ENCODE data around the gene UNC13D. TPM values are rescaled to one million over a fixed set of nuclear protein-coding genes. Genes with fewer than 3 reads are reported as not detected.
"Not testable (repeated sequence)": the region's sequence is repeated elsewhere in the genome, so short reads cannot be mapped to it uniquely, and the experiment has no call there.

The UNC13D gene
- total RNA-seq, 2 donors from 2014 or later, result 25.9 to 35.0 TPM

- Histone ChIP-seq H3K4me3 (no peak overlapping the region), H3K36me3 (no peaks in the 10 kb centered on the region), H3K27ac (no peak overlapping the region), H3K9me3 (no peaks in the 10 kb centered on the region), H3K27me3 (no peaks in the 10 kb centered on the region), H3K9ac (ENCODE audit: low read depth in 2 of 2, low read length in 2 of 2) (no peak overlapping the region), H3K4me1 (peaks cover 8% of the 10 kb centered on the region)
- intact Hi-C loops (cut with DNase I), result no loop called here
- no peak for TF ChIP-seq CTCF (IDR thresholded peaks at IDR 0.05)
- no peak for DNase-seq
Observed at GRCh38 chr17:75891022-75891604, 46.9 kb upstream of the UNC13D start.

DNA sequence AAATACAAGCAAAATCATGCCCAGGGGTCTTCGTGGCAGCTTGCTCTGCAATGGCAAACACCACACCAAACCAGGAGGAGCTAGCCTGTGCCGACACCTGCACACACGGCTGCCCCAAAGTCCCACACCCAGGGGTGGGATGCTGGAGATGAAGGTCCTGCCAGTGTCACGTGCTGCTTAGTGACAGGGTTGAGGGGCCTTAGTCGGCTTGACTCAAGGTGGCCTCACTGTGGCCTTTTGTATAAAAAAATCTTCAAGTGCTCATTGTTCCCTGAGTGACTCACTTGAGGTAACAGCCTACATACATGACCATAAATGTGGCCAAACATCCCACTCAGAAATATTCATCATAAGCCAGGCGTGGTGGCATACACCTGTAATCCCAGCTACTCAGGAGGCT, 45.2 kb upstream of the UNC13D start:
- Histone ChIP-seq H3K4me3 (no peak overlapping the region), H3K27ac (no peak overlapping the region), H3K36me3 (no peaks in the 10 kb centered on the region), H3K9ac (ENCODE audit: low read depth in 2 of 2, low read length in 2 of 2) (no peak overlapping the region), H3K9me3 (no peaks in the 10 kb centered on the region), H3K27me3 (no peaks in the 10 kb centered on the region), H3K4me1 (no peaks in the 10 kb centered on the region)
- no peak for DNase-seq
- TF ChIP-seq CTCF (IDR thresholded peaks at IDR 0.05), result no peak
- intact Hi-C loops (cut with DNase I), result no loop called here

GRCh38 chr17:75888484-75888883, 44.3 kb upstream of the UNC13D start:
- H3K4me3 ChIP-seq, result no peak overlapping the region
- H3K9me3 ChIP-seq, result no peaks in the 10 kb centered on the region
- TF ChIP-seq CTCF (IDR thresholded peaks at IDR 0.05), result no peak
- no peak for DNase-seq
- no peaks in the 10 kb centered on the region for H3K36me3 ChIP-seq
- H3K4me1 ChIP-seq, result no peaks in the 10 kb centered on the region
- intact Hi-C loops (cut with DNase I), result no loop called here
- no peak overlapping the region for H3K27ac ChIP-seq
- no peaks in the 10 kb centered on the region for H3K27me3 ChIP-seq
- no peak overlapping the region for H3K9ac ChIP-seq (ENCODE audit: low read depth in 2 of 2, low read length in 2 of 2)

- H3K27ac ChIP-seq; intact Hi-C loops (cut with DNase I); H3K27me3 ChIP-seq; H3K9me3 ChIP-seq; H3K4me1 ChIP-seq; DNase-seq; H3K9ac ChIP-seq (ENCODE audit: low read depth in 2 of 2, low read length in 2 of 2); H3K4me3 ChIP-seq; H3K36me3 ChIP-seq: not testable (repeated sequence)
Observed at GRCh38 chr17:75885860-75886259, 41.7 kb upstream of the UNC13D start.

GRCh38 chr17:75885431-75885830, 41.2 kb upstream of the UNC13D start:
- no peak for TF ChIP-seq CTCF (IDR thresholded peaks at IDR 0.05)
- H3K4me1 ChIP-seq, result no peaks in the 10 kb centered on the region
- H3K27me3 ChIP-seq, result no peaks in the 10 kb centered on the region
- no peaks in the 10 kb centered on the region for H3K9me3 ChIP-seq
- no peak overlapping the region for H3K4me3 ChIP-seq
- no peak overlapping the region for H3K9ac ChIP-seq (ENCODE audit: low read depth in 2 of 2, low read length in 2 of 2)
- intact Hi-C loops (cut with DNase I), result no loop called here
- no peak for DNase-seq
- no peaks in the 10 kb centered on the region for H3K36me3 ChIP-seq
- no peak overlapping the region for H3K27ac ChIP-seq

DNA sequence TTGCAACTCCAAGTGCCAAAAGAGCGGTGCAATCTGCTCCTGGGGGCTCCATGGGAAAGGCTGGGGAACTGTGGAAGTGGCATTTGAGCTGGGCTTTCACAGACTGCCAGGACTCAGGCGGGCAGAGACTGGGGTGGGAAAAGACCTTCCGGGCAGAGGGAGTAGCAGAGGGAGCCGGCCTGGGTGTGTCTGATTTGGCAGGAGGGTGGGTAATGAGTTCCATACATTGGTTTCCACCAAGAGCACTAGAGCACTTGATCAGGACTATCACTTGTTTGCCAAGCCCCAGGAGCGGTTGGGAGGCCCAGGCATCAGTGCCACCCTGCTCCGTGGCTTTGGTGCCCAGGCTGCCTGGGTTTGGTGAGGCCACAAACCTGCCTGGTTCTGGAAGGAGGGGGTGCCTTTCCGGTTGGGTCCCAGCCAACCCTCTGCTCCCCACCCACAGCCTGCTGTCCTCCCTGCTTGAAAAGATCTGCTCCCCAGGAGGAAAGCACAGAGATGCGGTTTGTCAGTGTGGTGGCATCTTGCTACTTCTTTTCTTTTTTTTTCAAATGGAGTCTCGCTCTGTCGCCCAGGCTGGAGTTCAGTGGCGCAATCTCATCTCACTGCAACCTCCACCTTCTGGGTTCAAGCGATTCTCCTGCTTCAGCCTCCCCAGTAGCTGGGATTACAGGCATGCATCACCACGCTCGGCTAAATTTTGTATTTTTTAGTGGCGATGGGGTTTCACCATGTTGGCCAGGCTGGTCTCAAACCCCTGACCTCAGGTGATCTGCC, 37.7 kb upstream of the UNC13D start:
- intact Hi-C loops (cut with DNase I), result no loop called here
- Histone ChIP-seq H3K27me3 (no peaks in the 10 kb centered on the region), H3K4me1 (peaks cover 2% of the 10 kb centered on the region), H3K9ac (ENCODE audit: low read depth in 2 of 2, low read length in 2 of 2) (no peak overlapping the region), H3K27ac (no peak overlapping the region), H3K9me3 (no peaks in the 10 kb centered on the region), H3K36me3 (no peaks in the 10 kb centered on the region), H3K4me3 (no peak overlapping the region)
- TF ChIP-seq CTCF (IDR thresholded peaks at IDR 0.05), result no peak
- no peak for DNase-seq

Data from colonic mucosa (tissue), 4 donors.